ENCODE data around the gene XPO5. TPM values are rescaled to one million over a fixed set of nuclear protein-coding genes. Genes with fewer than 3 reads are reported as not detected.

XPO5 gene
- total RNA-seq, 1 donor, result 66.2 TPM

DNA sequence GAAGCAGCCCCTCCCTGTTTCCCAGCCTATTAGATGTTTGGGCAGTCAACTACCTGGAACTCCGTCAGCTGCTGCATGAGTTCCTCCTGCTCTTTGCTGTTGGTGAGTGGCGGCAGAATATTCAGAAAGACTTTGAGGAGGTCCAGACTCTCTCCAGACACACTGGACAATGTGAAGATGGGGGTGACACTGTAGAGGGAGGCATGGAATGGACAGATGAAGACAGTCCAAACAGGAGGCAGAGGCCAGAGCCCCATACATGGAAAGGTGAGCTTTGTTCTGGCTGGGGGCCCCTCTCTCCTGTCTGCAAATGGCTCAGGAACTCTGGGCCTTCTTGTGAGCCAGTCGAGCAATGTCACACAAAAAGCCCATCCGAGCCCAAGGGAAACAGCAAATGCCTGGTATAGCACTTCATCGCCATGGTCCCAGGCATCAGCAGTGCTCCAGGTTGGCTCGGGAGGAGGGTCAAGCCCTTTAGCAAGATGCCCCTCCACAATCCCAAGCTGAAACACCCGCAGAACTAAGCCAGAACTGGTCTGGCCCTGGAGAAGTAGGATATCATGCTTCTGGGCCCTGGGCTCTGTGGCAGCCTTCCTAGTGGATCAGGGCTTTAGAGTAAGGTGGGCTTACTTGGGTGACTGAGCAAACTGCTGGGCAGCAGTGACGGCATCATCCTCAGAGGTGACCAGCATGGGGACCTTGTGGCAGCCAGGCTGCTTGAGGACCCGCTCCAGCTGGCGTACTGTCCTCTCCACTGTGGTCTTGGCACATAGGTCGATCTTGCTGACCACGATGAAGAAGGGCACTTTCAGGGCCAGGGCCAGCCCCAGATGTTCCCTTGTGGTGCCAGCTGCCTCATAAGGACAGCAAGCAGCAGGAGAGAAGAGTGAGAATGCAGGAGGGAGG is 48.3 kb upstream of the XPO5 start:
- peaks cover 16% of the 10 kb centered on the region for H3K4me1 ChIP-seq (ENCODE audit: insufficient read depth, low read length)
- no peak overlapping the region for H3K4me2 ChIP-seq (ENCODE audit: insufficient read depth, low read length)
- no peak overlapping the region for H3K4me3 ChIP-seq (ENCODE audit: insufficient read depth, low read length)
- H3K36me3 ChIP-seq (ENCODE audit: insufficient read depth, low read length), result peaks cover 72% of the 10 kb centered on the region
- H3K9me3 ChIP-seq (ENCODE audit: low read depth, low read length), result no peaks in the 10 kb centered on the region
- H2AFZ ChIP-seq (ENCODE audit: low read length), result no peak overlapping the region
- H3K27ac ChIP-seq (ENCODE audit: low read depth, low read length), result no peak overlapping the region
- DNase-seq (ENCODE audit: insufficient read length, low spot score, missing footprints), result peak; percentile 47
- no peak for TF ChIP-seq CTCF (IDR thresholded peaks at IDR 0.05; ENCODE audit: extremely low read depth, low read depth, low read length)
- no peaks in the 10 kb centered on the region for H4K20me1 ChIP-seq (ENCODE audit: insufficient read depth, low read length)
- H3K79me2 ChIP-seq (ENCODE audit: insufficient read depth, low read length), result peaks cover 53% of the 10 kb centered on the region
- H3K27me3 ChIP-seq (ENCODE audit: insufficient read depth, low read length), result no peaks in the 10 kb centered on the region

GRCh38 chr6:43622541-43622940 is 46.7 kb upstream of the XPO5 start:
- Histone ChIP-seq H3K4me2 (ENCODE audit: insufficient read depth, low read length) (no peak overlapping the region), H3K27ac (ENCODE audit: low read depth, low read length) (no peak overlapping the region), H3K36me3 (ENCODE audit: insufficient read depth, low read length) (peaks cover 76% of the 10 kb centered on the region)

GRCh38 chr6:43621836-43622180 is 46.0 kb upstream of the XPO5 start:
- H4K20me1 ChIP-seq (ENCODE audit: insufficient read depth, low read length), result no peaks in the 10 kb centered on the region
- peaks cover 32% of the 10 kb centered on the region for H3K79me2 ChIP-seq (ENCODE audit: insufficient read depth, low read length)
- H3K36me3 ChIP-seq (ENCODE audit: insufficient read depth, low read length), result peaks cover 76% of the 10 kb centered on the region
- DNase-seq (ENCODE audit: insufficient read length, low spot score, missing footprints), result no peak
- H2AFZ ChIP-seq (ENCODE audit: low read length), result no peak overlapping the region
- no peak overlapping the region for H3K4me3 ChIP-seq (ENCODE audit: insufficient read depth, low read length)
- no peak overlapping the region for H3K27ac ChIP-seq (ENCODE audit: low read depth, low read length)
- H3K27me3 ChIP-seq (ENCODE audit: insufficient read depth, low read length), result no peaks in the 10 kb centered on the region
- peaks cover 2% of the 10 kb centered on the region for H3K4me1 ChIP-seq (ENCODE audit: insufficient read depth, low read length)
- TF ChIP-seq CTCF (IDR thresholded peaks at IDR 0.05; ENCODE audit: extremely low read depth, low read depth, low read length), result no peak
- no peak overlapping the region for H3K4me2 ChIP-seq (ENCODE audit: insufficient read depth, low read length)
- H3K9me3 ChIP-seq (ENCODE audit: low read depth, low read length), result no peaks in the 10 kb centered on the region

More at GRCh38 chr6:43622541-43622940, 46.7 kb upstream of the XPO5 start:
- TF ChIP-seq CTCF (IDR thresholded peaks at IDR 0.05; ENCODE audit: extremely low read depth, low read depth, low read length), result no peak
- Histone ChIP-seq H2AFZ (ENCODE audit: low read length) (no peak overlapping the region), H3K9me3 (ENCODE audit: low read depth, low read length) (no peaks in the 10 kb centered on the region), H3K27me3 (ENCODE audit: insufficient read depth, low read length) (no peaks in the 10 kb centered on the region), H3K79me2 (ENCODE audit: insufficient read depth, low read length) (peaks cover 39% of the 10 kb centered on the region), H3K4me1 (ENCODE audit: insufficient read depth, low read length) (peaks cover 9% of the 10 kb centered on the region), H3K4me3 (ENCODE audit: insufficient read depth, low read length) (no peak overlapping the region), H4K20me1 (ENCODE audit: insufficient read depth, low read length) (no peaks in the 10 kb centered on the region)
- DNase-seq (ENCODE audit: insufficient read length, low spot score, missing footprints), result no peak

DNA sequence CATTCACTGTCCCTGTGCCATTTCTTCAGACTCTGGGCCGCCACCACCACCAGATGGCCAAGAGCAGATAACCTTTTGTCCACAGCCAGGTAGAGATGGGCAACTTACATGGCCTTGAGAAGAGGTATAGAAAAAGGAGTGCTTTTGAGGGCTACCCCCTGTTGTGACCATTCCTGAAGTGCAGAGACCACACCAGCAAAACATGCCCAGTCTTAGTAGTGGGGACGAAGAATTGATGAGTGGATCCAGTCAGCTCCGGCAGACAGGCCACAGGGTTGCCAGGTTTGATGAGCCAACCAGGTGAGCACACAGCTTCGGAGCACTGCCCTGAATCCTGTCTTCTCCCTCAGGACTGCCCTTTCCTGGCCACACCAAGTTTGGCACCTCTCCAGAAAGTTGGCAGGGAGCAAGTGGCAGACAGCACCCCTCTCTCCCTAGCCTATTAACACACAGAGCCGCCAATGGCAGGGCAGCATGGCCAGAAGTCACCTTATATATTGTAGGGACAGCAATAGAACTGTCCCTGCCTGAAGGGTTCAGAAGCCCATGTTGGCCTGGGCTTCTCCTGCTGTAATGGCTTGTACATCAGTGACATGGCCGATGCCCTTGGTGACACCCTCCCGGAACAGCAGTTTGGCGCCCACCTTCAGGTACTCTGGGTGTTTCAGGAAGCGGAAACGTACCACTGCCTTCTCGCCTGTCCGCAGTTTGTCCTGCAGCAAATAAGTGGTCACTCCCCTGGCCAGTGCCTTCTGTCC is 45.4 kb upstream of the XPO5 start:
- no peak overlapping the region for H3K4me2 ChIP-seq (ENCODE audit: insufficient read depth, low read length)
- H3K4me3 ChIP-seq (ENCODE audit: insufficient read depth, low read length), result no peak overlapping the region
- H3K36me3 ChIP-seq (ENCODE audit: insufficient read depth, low read length), result peaks cover 73% of the 10 kb centered on the region
- H3K27me3 ChIP-seq (ENCODE audit: insufficient read depth, low read length), result no peaks in the 10 kb centered on the region
- TF ChIP-seq CTCF (IDR thresholded peaks at IDR 0.05; ENCODE audit: extremely low read depth, low read depth, low read length), result no peak
- no peak overlapping the region for H3K27ac ChIP-seq (ENCODE audit: low read depth, low read length)
- H3K4me1 ChIP-seq (ENCODE audit: insufficient read depth, low read length), result no peaks in the 10 kb centered on the region
- H3K9me3 ChIP-seq (ENCODE audit: low read depth, low read length), result no peaks in the 10 kb centered on the region
- no peak for DNase-seq (ENCODE audit: insufficient read length, low spot score, missing footprints)
- no peak overlapping the region for H2AFZ ChIP-seq (ENCODE audit: low read length)
- H4K20me1 ChIP-seq (ENCODE audit: insufficient read depth, low read length), result no peaks in the 10 kb centered on the region
- H3K79me2 ChIP-seq (ENCODE audit: insufficient read depth, low read length), result peaks cover 27% of the 10 kb centered on the region

Data from osteoblast (primary cell).